GM19324 (cell line): Measurements from ENCODE around the gene GSN.

Experiments used
- ATAC-seq: cut with Tn5 transposase; IDR thresholded peaks from one replicate; pipeline ENCODE4 v1.9.1; 2021; ENCODE audit warnings: mild to moderate bottlenecking, moderate library complexity; ENCODE audit not compliant: unreplicated experiment, low FRiP score

GSN gene

GRCh38 chr9:121300283-121301119 lies 32.5 kb downstream of the GSN start:
- ATAC-seq: no peak

- ATAC-seq: no peak
Observed at GRCh38 chr9:121301881-121302286, 33.9 kb downstream of the GSN start.

- no peak for ATAC-seq
Observed at GRCh38 chr9:121302341-121302740, 34.4 kb downstream of the GSN start.

- ATAC-seq: no peak
Observed at GRCh38 chr9:121302786-121303185, 34.8 kb downstream of the GSN start.

GRCh38 chr9:121303456-121304451 lies 35.8 kb downstream of the GSN start:
- ATAC-seq: no peak

- no peak for ATAC-seq
Observed at GRCh38 chr9:121304707-121305106, 36.7 kb downstream of the GSN start.

- no peak for ATAC-seq
Observed at GRCh38 chr9:121305269-121305994, 37.5 kb downstream of the GSN start.

- ATAC-seq: no peak
Observed at GRCh38 chr9:121307976-121308375, 40.0 kb downstream of the GSN start.

GRCh38 chr9:121308765-121309164 lies 40.8 kb downstream of the GSN start:
- no peak for ATAC-seq

GRCh38 chr9:121309171-121309570 lies 41.2 kb downstream of the GSN start:
- no peak for ATAC-seq

- no peak for ATAC-seq
Observed at GRCh38 chr9:121309833-121310425, 42.0 kb downstream of the GSN start.

- ATAC-seq: no peak
Observed at GRCh38 chr9:121310571-121310970, 42.6 kb downstream of the GSN start.

- no peak for ATAC-seq
Observed at GRCh38 chr9:121312169-121312568, 44.2 kb downstream of the GSN start.

- ATAC-seq: no peak
Observed at GRCh38 chr9:121313458-121314152, 45.6 kb downstream of the GSN start.

GRCh38 chr9:121316378-121316777 lies 48.4 kb downstream of the GSN start:
- no peak for ATAC-seq

GRCh38 chr9:121316852-121317373 lies 49.0 kb downstream of the GSN start:
- ATAC-seq: no peak

GRCh38 chr9:121317737-121318630 lies 50.0 kb downstream of the GSN start:
- ATAC-seq: no peak

GRCh38 chr9:121318631-121319382 lies 50.8 kb downstream of the GSN start:
- no peak for ATAC-seq
